G401 (cell line): ENCODE data around the gene SKA2. TPM values are rescaled to one million over a fixed set of nuclear protein-coding genes. Genes with fewer than 3 reads are reported as not detected.
A peak's percentile ranks its signal among the peaks of the same experiment; 100 is the strongest.
"Not testable (repeated sequence)": the region's sequence is repeated elsewhere in the genome, so short reads cannot be mapped to it uniquely, and the experiment has no call there.

ENCODE experiments used
- DNase-seq: peaks from one replicate; pipeline ENCODE4 v3.0.0-alpha.2; 2015; ENCODE audit warnings: low spot score
- in situ Hi-C: cut with HindIII; loops from 2 replicates; pipeline ENCODE4 v1.10.0; 2016; ENCODE audit warnings: low sequenced_read_pairs, mixed read lengths
- total RNA-seq: library from RNA; depleted of rRNA; stranded (reverse); fragments of >200 nt; shearing (Covaris generic); gene quantifications from 2 replicates; pipeline ENCODE4 v1.2.3, GENCODE V29; 2014; rRNA removed

The SKA2 gene, protein sequence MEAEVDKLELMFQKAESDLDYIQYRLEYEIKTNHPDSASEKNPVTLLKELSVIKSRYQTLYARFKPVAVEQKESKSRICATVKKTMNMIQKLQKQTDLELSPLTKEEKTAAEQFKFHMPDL
- total RNA-seq: 163 and 181 TPM in 2 replicates

DNA sequence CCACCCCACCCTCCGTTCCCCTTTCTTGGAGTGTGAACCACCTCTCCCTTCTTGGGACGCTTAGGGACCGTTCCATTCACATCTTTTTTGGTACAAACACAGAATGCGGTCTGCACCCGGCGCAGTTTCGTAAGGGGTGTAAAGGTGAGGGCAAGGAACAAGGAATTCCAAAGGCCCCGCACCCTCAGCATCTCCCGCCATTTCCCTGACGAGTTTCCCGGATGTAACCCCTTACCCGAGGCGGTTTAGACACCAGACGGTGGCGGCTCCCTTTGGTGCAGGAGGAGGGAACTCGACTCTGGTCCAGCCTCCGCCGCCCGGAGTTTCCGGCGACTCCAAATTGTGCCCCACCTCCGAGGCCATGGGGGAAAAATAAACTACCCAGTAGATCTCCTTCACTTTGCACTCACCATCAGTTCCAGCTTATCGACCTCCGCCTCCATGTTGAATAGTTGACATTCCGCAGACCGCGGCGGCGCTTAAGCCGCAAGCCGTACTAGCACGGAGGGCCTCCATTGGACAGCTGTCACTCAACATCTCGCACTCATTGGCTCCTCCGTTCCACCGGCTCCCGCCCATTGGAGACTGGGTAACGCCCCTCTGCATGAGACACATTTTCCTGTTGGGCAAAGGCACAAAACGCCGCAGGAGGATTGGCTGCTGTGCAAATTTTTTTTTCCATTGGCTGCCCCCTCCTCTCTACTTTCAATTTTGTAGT lies at the start of gene SKA2:
Gene SKA2 (minus strand): TSS at position 466 of the 718 bp plus-strand sequence. CDS start 23 bp downstream, at position 443.
- DNase-seq: no peak
- in situ Hi-C loops: no loop called here

DNA sequence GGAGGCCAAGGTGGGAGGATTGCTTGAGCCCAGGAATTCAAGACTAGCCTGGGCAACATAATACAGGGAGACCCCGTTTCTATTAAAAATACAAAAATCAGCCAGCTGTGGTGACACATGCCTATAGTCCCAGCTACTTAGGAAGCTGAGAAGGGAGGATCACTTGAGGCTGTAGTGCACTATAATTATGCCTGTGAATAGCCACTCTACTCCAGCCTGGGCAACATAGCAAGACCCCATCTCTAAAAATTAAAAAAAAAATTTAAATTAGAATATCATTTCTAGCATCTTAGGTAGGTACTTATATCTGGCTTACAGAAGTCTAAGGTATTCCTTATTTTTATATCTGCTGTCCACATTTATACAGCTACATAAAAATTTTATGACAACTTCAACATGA lies 47.3 kb upstream of the SKA2 start:
- no peak for DNase-seq
- in situ Hi-C loops: no loop called here

DNA sequence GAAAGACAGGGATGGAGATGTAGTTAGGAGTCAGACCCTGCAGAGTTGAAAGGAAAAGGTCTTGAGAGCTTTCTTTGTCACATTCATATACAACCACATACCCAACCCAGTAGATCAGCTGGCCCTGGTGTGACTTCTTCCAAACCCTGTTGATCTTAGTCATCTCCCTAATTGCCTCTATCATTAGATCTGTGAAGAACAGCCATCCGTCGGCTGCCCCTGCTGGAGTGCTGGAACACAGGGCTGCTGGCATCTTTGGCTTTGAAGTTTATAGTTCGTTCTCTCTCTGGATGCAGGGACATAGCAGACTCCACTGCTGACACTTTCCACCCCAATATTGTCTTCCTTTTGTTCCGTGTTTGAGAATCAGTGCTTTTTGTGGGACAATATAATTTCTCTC lies 44.4 kb upstream of the SKA2 start:
- in situ Hi-C loops: no loop called here
- DNase-seq: no peak

DNA sequence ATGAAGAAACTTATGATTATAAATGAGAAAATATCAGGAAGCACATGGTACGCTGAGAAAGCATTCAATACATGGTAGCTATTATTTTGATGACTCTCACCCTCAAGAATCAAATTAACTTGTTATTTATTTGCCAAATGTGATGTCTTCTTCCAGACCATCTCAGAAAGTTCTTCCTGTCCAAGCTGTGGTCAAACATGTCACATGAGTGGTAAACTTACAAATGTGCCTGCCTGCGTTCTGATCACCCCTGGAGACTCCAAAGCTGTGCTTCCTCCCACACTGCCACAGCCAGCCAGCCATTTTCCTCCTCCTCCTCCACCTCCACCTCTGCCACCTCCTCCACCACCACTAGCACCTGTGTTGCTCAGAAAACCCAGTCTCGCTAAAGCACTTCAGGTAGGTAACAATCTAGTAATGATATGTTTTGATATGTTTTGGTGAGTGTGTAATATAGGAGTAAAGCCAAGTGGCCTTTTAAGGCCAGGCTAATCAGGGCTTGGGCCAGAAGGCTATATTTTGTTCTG lies 38.4 kb upstream of the SKA2 start:
- DNase-seq: no peak
- in situ Hi-C loops: no loop called here

DNA sequence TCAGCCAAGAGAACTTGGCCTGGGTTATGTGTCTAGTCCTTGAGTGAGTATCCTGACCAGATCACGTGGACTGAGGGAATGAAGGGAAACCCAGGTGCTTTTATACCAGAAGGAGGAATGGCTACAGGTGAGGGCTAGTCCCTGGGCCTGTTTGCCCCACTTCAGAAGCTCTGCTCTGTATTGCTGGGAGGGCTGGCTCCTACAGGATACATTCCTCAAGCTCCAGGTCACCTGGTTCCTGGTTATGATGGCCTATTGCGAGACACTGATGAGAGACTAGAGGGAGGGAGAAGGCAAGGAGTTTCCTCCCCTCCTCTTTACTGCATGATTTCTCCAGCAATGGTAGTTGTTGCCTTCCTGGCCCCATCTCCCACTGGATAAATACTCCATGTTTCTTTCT lies 35.8 kb upstream of the SKA2 start:
- in situ Hi-C loops: no loop called here
- DNase-seq: no peak

DNA sequence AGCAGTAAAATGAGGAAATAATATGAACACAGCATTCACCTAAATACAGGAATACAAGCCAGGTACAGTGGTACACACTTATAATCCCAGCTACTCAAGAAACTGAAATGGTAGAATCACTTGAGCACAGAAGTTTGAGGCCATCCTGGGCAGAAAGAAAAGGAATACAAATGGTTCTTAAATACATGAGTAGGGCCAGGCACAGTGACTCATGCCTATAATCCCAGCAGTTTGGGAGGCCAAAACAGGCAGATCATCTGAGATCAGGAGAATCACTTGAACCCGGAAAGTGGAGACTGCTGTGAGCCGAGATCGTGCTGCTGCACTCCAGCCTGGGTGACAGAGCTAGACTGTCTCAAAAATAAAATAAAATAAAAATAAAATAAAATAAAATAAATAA lies 31.9 kb upstream of the SKA2 start:
- DNase-seq: no peak
- in situ Hi-C loops: no loop called here

DNA sequence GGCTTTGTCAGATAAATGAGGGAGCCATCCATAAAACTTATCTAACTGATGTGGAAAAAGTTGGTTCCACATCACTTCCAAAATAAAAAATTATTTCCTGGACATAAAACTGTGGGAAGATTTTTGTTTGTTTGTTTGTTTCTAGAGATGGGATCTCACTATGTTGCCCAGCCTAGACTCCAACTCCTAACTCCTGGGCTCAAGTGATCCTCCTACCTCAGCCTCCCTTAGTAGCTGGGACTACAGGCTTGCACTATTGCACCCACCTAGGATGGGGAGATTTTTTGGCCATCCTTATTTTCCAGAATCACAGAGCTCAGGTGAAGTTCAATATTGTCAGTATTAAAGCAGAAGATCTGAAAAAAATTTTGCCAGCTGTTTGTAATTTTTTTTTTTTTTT lies 31.0 kb upstream of the SKA2 start:
- DNase-seq: no peak
- in situ Hi-C loops: no loop called here

DNA sequence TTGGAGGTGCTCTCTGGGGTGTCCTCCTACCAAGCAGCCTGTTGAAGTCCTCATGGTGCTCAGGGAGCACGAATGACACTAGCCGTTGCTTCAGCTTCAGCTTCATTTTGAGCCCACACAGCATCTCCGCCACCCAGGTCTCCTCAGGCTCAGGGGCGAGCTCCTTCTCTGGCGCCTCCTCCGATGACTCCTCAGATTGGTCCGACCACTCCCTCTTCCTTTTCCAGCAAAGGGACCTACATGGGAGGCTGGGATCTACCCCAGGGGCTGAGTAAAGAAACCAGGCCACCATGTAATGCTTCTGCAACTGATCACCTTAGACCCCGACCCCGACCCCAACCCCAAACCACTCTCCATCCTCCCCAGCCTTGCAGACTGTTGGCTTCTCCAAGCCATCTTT lies 26.5 kb upstream of the SKA2 start:
- no peak for DNase-seq
- in situ Hi-C loops: no loop called here

DNA sequence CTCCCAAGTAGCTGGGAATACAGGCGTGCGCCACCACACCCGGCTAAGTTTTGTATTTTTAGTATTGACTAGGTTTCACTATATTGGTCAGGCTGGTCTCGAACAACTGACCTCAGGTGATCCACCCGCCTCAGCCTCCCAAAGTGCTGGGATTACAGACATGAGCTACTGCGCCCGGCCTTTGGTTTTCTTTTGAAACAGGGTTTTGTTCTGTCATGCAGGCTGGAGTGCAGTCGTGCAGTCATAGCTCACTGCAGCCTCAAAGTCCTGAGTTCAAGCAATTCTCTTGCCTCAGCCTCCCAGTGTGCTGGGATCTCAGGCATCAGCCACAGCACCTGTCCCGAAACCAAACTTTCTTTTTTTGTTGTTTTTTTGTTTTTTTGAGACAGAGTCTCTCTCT lies 25.6 kb upstream of the SKA2 start:
- in situ Hi-C loops: no loop called here
- DNase-seq: no peak

DNA sequence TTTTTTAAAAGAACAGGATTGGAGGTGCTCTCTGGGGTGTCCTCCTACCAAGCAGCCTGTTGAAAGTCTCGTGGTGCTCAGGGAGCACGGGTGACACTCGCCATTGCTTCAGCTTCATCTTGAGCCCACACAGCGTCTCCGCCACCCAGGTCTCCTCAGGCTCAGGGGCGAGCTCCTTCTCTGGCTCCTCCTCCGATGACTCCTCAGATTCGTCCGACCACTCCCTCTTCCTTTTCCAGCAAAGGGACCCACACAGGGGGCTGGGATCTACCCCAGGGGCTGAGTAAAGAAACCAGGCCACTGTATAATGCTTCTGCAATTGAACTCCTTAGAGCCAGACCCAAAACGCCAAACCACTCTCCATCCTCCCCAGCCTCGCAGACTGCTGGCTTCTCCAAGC lies 24.6 kb upstream of the SKA2 start:
- DNase-seq, in situ Hi-C loops: not testable (repeated sequence)

DNA sequence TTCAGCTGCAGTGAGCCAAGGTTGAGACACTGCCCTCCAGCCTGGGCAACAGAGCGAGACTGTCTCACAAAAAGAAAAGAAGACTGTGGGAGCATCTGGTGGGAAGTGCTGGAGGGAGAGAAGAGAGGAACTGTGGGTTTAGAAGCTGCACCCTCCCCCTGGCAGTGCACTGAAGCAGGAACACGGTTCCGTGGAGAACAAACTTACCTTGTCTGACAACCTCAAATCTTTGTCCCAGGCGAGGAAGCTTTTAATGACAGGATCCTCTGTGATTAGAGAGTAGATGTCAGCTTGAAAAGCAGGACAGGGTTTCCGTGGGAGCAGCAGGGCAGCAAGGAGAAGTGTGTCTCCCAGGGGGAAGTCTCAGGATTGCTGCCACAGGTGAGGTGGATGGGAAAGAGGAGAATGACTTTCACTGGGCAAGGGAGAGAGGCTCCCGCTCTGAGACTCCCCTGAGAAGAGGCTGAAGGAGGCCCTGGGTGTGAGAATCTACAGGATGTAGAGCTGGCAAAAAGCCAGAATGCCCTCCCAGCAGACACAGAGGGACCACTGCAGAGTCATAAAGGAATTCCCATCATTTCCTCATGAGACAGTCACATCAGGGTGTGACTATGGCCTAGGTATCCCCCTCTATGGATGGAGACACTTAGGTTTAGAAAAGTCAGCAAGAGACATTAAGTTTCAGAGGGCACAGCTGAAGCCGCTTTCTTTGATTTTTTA lies 23.4 kb upstream of the SKA2 start:
- in situ Hi-C loops: no loop called here
- no peak for DNase-seq

DNA sequence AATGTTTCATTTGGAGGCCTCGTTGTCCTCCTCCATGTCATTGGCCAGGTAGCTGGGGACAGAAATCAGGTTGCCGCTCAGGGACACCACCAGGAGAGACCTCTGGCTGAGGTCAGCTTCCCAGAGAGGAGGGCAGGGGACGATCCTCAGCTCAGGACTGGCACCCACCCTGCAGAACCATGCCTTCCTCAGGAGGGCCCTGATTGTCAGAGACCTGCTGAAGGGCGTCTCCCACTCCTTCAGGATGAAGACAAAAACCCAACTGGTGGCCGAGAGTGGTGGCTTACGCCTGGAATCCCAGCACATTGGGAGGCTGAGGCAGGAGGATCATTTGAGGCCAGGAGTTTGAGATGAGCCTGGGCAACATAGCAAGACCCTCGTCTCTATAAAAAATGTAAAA lies 20.1 kb upstream of the SKA2 start:
- DNase-seq: no peak
- in situ Hi-C loops: no loop called here

DNA sequence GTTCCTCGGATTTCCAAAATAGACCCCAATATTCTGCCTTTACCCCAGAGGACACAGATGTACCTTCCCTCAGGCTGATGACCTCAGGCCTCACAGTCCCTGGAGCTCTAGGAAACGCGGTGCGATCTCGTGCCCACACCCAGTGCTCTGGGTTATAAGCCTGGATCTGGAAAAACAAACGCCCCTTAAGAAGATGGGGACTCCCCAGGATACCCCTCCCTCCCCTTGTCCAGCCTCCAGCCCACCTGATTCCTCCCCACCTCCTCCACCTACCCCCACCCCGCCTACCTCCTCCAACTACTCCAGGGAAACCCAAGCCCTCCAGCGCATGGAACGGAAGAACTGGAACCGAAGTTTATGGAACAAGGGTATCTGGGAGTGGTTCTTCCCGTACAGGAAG lies 19.7 kb upstream of the SKA2 start:
- no peak for DNase-seq
- in situ Hi-C loops: no loop called here

DNA sequence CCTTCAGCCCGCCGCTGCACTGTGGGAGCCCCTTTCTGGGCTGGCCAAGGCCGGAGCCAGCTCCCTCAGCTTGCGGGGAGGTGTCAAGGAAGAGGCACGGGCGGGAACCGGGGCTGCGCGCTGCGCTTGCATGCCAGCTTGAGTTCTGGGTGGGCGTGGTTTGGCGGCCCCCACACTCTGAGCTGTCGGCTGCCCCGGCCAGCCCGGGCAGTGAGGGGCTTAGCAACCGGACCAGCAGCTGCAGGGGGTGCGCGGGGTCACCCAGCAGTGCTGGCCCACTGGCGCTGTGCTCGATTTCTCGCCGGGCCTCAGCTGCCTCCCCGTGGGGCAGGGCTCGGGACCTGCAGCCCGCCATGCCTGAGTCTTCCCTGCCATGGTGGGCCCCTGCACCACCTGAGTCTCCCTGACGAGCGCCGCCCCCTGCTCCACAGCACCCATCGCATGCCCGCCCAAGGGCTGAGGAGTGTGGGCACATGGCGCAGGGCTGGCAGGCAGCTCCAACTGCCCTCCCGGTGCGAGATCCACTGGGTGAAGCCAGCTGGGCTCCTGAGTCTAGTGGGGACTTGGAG lies 17.5 kb upstream of the SKA2 start:
- DNase-seq: no peak
- in situ Hi-C loops: no loop called here

DNA sequence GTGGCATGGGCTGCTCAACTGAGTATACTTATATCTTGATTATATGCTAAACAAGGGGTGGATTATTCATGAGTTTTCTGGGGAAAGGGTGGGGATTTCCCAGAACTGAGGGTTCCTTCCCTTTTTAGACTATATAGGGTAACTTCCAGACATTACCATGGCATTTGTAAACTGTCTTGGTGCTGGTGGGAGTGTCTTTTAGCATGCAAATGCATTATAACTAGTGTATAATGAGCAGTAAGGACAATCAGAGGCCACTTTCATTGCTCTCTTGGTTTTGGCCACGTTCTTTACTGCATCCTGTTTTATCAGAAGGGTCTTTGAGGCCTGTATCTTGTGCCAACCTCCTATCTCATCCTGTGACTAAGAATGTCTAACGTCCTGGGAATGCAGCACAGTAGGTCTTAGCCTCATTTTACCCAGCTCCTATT lies 12.6 kb upstream of the SKA2 start:
- in situ Hi-C loops: no loop called here
- DNase-seq: no peak

DNA sequence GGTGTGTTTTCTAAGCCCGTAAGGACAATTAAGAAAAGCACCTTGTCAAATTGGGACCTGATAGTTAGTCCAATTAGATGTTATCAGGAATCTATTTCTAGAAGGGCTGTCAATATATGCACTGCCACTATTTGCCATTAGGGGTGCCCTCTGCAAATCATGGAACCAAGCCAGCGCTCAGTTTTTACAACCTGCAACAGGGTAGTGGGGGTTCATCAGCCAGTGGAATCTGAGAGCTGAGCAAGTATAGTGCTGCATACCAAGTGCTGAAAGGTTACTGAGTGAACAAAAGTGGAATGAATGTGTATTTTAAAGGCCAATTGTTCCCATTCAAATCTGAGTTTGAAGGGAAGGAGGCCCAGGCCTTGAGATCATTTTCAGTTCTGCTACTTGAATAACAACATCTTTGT lies 11.0 kb upstream of the SKA2 start:
- in situ Hi-C loops: no loop called here
- DNase-seq: peak; percentile 38

DNA sequence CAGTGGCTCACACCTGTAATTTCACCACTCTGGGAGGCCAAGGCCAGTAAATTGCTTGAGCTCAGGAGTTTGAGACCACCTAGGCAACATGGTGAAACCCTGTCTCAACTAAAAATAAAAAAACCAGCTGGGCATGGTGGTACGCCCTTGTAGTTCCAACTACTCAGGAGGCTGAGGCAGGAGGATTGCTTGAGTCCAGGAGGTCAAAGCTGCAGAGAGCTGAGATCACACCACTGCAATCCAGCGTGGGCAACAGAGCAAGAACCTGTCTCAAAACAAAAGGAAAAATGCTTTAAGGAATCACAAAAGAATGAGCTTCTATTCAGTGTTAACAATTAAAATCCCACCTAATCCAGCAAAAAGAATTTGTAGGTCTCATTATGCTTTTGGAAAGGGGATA lies 6.5 kb upstream of the SKA2 start:
- DNase-seq: no peak
- in situ Hi-C loops: no loop called here

DNA sequence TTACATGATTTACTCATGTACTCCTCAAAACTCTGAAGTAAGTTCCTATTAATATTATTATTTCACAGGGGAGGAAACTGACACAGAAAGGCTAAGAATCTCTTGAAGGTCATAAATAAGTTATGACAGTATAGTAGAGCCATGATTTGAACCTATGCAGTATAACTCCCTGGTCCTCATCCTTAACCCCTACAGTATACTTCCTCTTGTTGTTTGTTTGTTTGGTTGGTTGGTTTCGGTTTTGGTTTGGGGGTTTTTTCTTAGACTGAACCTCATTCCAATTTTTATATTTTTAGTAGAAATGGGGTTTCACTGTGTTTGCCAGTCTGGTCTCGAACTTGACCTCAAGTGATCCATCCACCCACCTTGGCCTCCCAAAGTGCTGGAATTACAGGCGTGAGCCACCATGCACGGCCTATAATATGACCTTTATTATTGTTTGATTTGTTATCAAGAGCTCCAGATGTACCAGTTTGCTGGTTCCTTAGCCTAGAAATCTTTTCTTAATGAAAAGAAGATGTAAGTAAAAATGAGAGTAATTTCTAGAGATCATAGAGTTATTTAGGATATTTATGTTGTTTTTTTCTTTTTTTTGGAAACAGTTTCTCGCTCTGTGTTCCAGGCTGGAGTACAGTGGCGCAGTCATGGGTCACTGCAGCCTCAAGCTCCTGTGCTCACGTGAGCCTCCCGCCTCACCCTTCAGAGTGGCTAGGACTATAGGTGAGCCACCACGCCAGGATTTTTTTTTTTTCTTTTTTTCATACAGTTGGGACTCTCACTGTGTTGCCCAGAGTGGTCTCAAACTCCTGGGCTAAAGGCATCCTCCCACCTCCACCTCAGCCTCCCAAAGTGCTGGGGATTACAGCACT lies 5.4 kb upstream of the SKA2 start:
- DNase-seq: no peak
- in situ Hi-C loops: no loop called here
